MM.1S (cell line): ENCODE results near the gene DCBLD1.

ENCODE experiments used
- DNase-seq: peaks from one replicate; pipeline ENCODE4 v3.0.0-alpha.2; 2015
- H2AFZ ChIP-seq: fragments of 300-600 bp; sonication (generic); 2 replicates; pipeline ENCODE4 v1.6.0; 2016; ENCODE audit warnings: antibody characterized with exemption, low read length
- H3F3A ChIP-seq: fragments of 300-600 bp; sonication (generic); 2 replicates; pipeline ENCODE4 v1.6.1; 2016; ENCODE audit warnings: mild to moderate bottlenecking, antibody characterized with exemption, low read length, moderate library complexity, mixed read lengths; ENCODE audit not compliant: insufficient read depth
- H3K27ac ChIP-seq: fragments of 300-600 bp; sonication (generic); 2 replicates; pipeline ENCODE4 v1.5.1; 2016; ENCODE audit warnings: mild to moderate bottlenecking, low read length
- H3K27me3 ChIP-seq: fragments of 300-600 bp; sonication (generic); replicated peaks from 2 replicates; pipeline ENCODE4 v1.6.0; 2016; ENCODE audit warnings: low read length; ENCODE audit not compliant: insufficient read depth
- H3K36me3 ChIP-seq: fragments of 300-600 bp; sonication (generic); replicated peaks from 2 replicates; pipeline ENCODE4 v1.6.1; 2016; ENCODE audit warnings: mild to moderate bottlenecking, low read length, mixed read lengths; ENCODE audit not compliant: insufficient read depth
- H3K4me1 ChIP-seq: fragments of 300-600 bp; sonication (generic); 2 replicates; pipeline ENCODE4 v1.6.1; 2016; ENCODE audit warnings: low read length, mixed read lengths
- H3K4me2 ChIP-seq: fragments of 300-600 bp; sonication (generic); 2 replicates; pipeline ENCODE4 v1.6.0; 2016; ENCODE audit warnings: low read depth, low read length
- H3K4me3 ChIP-seq: fragments of 300-600 bp; sonication (generic); 2 replicates; pipeline ENCODE4 v1.5.1; 2016; ENCODE audit warnings: low read length, mixed read lengths
- H3K79me2 ChIP-seq: fragments of 300-600 bp; sonication (generic); 2 replicates; pipeline ENCODE4 v1.6.1; 2016; ENCODE audit warnings: mixed run types, low read length, mixed read lengths
- H3K9ac ChIP-seq: fragments of 300-600 bp; sonication (generic); 2 replicates; pipeline ENCODE4 v1.6.1; 2016; ENCODE audit warnings: low read length, mixed read lengths
- H3K9me2 ChIP-seq: fragments of 300-600 bp; sonication (generic); replicated peaks from 2 replicates; pipeline ENCODE4 v1.6.1; 2016; ENCODE audit warnings: mild to moderate bottlenecking, low read length, mixed read lengths; ENCODE audit not compliant: insufficient read depth
- H3K9me3 ChIP-seq: fragments of 300-600 bp; sonication (generic); replicated peaks from 2 replicates; pipeline ENCODE4 v1.6.1; 2016; ENCODE audit warnings: mild to moderate bottlenecking, low read length, mixed read lengths; ENCODE audit not compliant: insufficient read depth
- H4K20me1 ChIP-seq: fragments of 300-600 bp; sonication (generic); 2 replicates; pipeline ENCODE4 v1.6.1; 2016; ENCODE audit warnings: mild to moderate bottlenecking, low read length, moderate library complexity, mixed read lengths; ENCODE audit not compliant: insufficient read depth
- CTCF ChIP-seq: fragments of 300-600 bp; sonication (generic); IDR thresholded peaks from 2 replicates; pipeline ENCODE4 v1.5.1; 2016; ENCODE audit warnings: antibody characterized with exemption, low read length, mixed read lengths
- EZH2 ChIP-seq: fragments of 300-600 bp; sonication (generic); optimal IDR thresholded peaks from 2 replicates; pipeline ENCODE3; 2017; ENCODE audit warnings: low read depth, mild to moderate bottlenecking, antibody characterized with exemption, low read length, mixed read lengths
- EZH2phosphoT487 ChIP-seq: fragments of 300-600 bp; sonication (generic); IDR thresholded peaks from 2 replicates; pipeline ENCODE4 v1.6.1; 2018; ENCODE audit warnings: antibody characterized with exemption, low read length

The DCBLD1 gene

GRCh38 chr6:117549611-117550010, 67.1 kb downstream of the DCBLD1 start:
- Histone ChIP-seq H3K9ac (peak overlapping the region; percentile 50; the same call in 1 of the 2 replicates), H3K27ac (peak overlapping the region; percentile 87), H3F3A (peaks cover 41% of the 10 kb centered on the region), H4K20me1 (no peaks in the 10 kb centered on the region), H3K4me1 (peaks cover 58% of the 10 kb centered on the region), H3K4me2 (peak overlapping the region; percentile 58), H3K36me3 (0 out of 2 replicates have a peak, but pooled peaks cover 6% of the 10 kb centered on the region), H3K9me3 (no peaks in the 10 kb centered on the region), H3K79me2 (peaks cover 23% of the 10 kb centered on the region), H3K27me3 (no peaks in the 10 kb centered on the region), H3K4me3 (0 out of 2 replicates have a peak overlapping the region, but pooled peaks have one; percentile 30), H3K9me2 (no peaks in the 10 kb centered on the region), H2AFZ (no peak overlapping the region)
- TF ChIP-seq CTCF (no peak), EZH2 (no peak), EZH2phosphoT487 (no peak)
- peak; percentile 37 for DNase-seq

DNA sequence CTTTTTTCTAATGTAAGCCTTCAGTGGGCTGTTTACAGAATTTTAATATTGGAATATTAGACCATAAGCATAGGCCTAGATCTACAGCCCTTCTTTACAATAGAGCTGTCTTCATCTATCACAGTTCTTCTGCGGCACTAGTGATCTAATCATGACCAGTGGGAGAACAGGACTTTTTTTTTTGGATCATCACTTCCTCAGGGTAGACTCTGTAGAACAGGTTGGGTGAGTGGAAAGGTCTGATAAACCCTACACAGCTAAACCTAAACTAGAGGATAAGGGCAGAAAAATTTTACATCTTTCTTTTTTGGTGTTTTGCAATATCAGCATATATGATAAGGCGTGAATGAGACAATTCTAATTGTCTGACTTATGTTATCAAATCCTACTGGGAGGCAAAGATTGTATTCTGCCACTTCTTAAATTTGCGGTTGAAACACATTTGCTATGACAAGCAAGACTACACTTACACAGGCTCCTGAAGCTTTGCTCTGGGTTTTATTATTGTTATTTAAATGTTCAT, 67.7 kb downstream of the DCBLD1 start:
- no peak overlapping the region for H3K4me3 ChIP-seq
- H3K4me2 ChIP-seq, result peak overlapping the region; percentile 58
- DNase-seq, result no peak
- no peak overlapping the region for H2AFZ ChIP-seq
- TF ChIP-seq EZH2, result no peak
- TF ChIP-seq EZH2phosphoT487, result no peak
- no peak for TF ChIP-seq CTCF
- H3K9me3 ChIP-seq, result no peaks in the 10 kb centered on the region
- peaks cover 23% of the 10 kb centered on the region for H3K79me2 ChIP-seq
- no peaks in the 10 kb centered on the region for H3K9me2 ChIP-seq
- H3K4me1 ChIP-seq, result peaks cover 57% of the 10 kb centered on the region
- H3K9ac ChIP-seq, result no peak overlapping the region
- H3K27ac ChIP-seq, result peak overlapping the region; percentile 87; the same call in 1 of the 2 replicates
- no peaks in the 10 kb centered on the region for H4K20me1 ChIP-seq
- no peaks in the 10 kb centered on the region for H3K27me3 ChIP-seq
- H3F3A ChIP-seq, result peaks cover 39% of the 10 kb centered on the region
- H3K36me3 ChIP-seq, result 0 out of 2 replicates have a peak, but pooled peaks cover 6% of the 10 kb centered on the region

DNA sequence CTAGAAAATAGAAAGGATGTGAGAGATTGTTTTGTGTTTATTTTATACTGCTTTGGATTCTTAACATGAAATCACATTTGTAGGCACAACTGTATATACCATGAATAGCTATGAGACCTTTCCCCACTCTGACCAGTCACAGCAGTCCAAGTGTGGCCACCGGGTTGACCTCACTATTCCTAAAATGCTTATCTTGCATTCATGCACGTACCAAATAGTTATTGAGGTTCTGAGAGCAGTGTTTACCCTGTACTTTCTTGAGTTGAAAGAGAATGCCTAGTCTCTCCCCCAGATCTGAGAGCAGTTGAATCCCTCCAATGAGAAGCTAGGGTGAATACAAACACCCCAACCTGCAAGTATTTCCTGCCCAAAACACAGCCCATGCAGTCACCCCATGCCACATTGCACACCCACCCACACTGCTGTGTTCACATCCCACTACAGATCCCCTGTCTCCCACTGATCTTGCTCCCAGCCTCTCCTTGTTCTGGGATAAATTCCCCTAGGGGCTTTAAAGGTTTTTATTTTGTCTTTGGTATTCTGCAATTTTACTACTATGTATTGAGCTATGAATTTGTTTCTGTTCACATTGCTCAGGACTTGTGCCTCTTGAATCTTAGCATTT, 68.3 kb downstream of the DCBLD1 start:
- H3K9ac ChIP-seq, result no peak overlapping the region
- peaks cover 23% of the 10 kb centered on the region for H3K79me2 ChIP-seq
- no peak for DNase-seq
- H3K4me1 ChIP-seq, result peaks cover 57% of the 10 kb centered on the region
- 0 out of 2 replicates have a peak, but pooled peaks cover 6% of the 10 kb centered on the region for H3K36me3 ChIP-seq
- H2AFZ ChIP-seq, result no peak overlapping the region
- peaks cover 36% of the 10 kb centered on the region for H3F3A ChIP-seq
- no peak overlapping the region for H3K4me2 ChIP-seq
- H4K20me1 ChIP-seq, result no peaks in the 10 kb centered on the region
- no peaks in the 10 kb centered on the region for H3K9me2 ChIP-seq
- TF ChIP-seq CTCF (no peak), EZH2phosphoT487 (no peak), EZH2 (no peak)
- H3K9me3 ChIP-seq, result no peaks in the 10 kb centered on the region
- no peak overlapping the region for H3K4me3 ChIP-seq
- H3K27ac ChIP-seq, result no peak overlapping the region
- no peaks in the 10 kb centered on the region for H3K27me3 ChIP-seq
